ENCODE results near the gene METTL16. TPM values are rescaled to one million over a fixed set of nuclear protein-coding genes. Genes with fewer than 3 reads are reported as not detected.

The METTL16 gene
- total RNA-seq (2022) (27.8 and 28.6 TPM in 2 replicates), Bru-seq, nascent RNA (percentile 66 among the genes with signal in this experiment), BruChase-seq, experiment 1, labeled RNA remaining after a 6-hour chase (percentile 62 among the genes with signal in this experiment), BruChase-seq, experiment 2, labeled RNA remaining after a 2-hour chase (percentile 64 among the genes with signal in this experiment)
- long read RNA-seq, partial matches to known transcripts, result 1 of 6 reads
- long read RNA-seq, other reads (novel, unspliced or antisense), result 5 of 6 reads

GRCh38 chr17:2511462-2512369 lies at the start of gene METTL16:
TSS of gene METTL16 (minus strand) at chr17:2511888. CDS start at chr17:2502331, 9,557 bp downstream.
- Mint-ChIP-seq H3K27me3 (ENCODE audit: unreplicated experiment) (no peaks in the 10 kb centered on the region), H3K36me3 (ENCODE audit: insufficient read depth, unreplicated experiment) (peaks cover 9% of the 10 kb centered on the region), H3K27ac (ENCODE audit: unreplicated experiment) (no peak within 1 kb of the TSS), H3K4me1 (ENCODE audit: low read depth, unreplicated experiment) (peaks cover 13% of the 10 kb centered on the region), H3K4me3 (ENCODE audit: low read depth, unreplicated experiment) (no peak within 1 kb of the TSS), H3K9me3 (ENCODE audit: low read depth, unreplicated experiment) (no peaks in the 10 kb centered on the region)
- BruUV-seq (replicated peaks), result TSS peak; percentile 76
- TF ChIP-seq CTCF (IDR thresholded peaks at IDR 0.05; ENCODE audit: unreplicated experiment), result no peak
- intact Hi-C loops (cut with micrococcal nuclease; ENCODE audit: unreplicated experiment), result loop anchor here (10.0 kb wide), 1 partner anchor 53 kb away; no protein-coding TSS in a partner anchor
- CTCF ChIA-PET, result no interaction called here
- peak; percentile 93 for DNase-seq

GRCh38 chr17:2560658-2561057 lies 49.0 kb upstream of the METTL16 start:
- no peak for TF ChIP-seq CTCF (IDR thresholded peaks at IDR 0.05; ENCODE audit: unreplicated experiment)
- Mint-ChIP-seq H3K9me3 (ENCODE audit: low read depth, unreplicated experiment) (peaks cover 3% of the 10 kb centered on the region), H3K4me1 (ENCODE audit: low read depth, unreplicated experiment) (peaks cover 8% of the 10 kb centered on the region), H3K4me3 (ENCODE audit: low read depth, unreplicated experiment) (no peak overlapping the region), H3K27ac (ENCODE audit: unreplicated experiment) (no peak overlapping the region), H3K36me3 (ENCODE audit: insufficient read depth, unreplicated experiment) (peaks cover 8% of the 10 kb centered on the region), H3K27me3 (ENCODE audit: unreplicated experiment) (no peaks in the 10 kb centered on the region)
- no peak for DNase-seq
- intact Hi-C loops (cut with micrococcal nuclease; ENCODE audit: unreplicated experiment), result loop anchor here (10.0 kb wide), 1 partner anchor 46 kb away; the partner anchor contains the start of gene METTL16
- CTCF ChIA-PET, result no interaction called here
- BruUV-seq (replicated peaks), result no TSS peak

DNA sequence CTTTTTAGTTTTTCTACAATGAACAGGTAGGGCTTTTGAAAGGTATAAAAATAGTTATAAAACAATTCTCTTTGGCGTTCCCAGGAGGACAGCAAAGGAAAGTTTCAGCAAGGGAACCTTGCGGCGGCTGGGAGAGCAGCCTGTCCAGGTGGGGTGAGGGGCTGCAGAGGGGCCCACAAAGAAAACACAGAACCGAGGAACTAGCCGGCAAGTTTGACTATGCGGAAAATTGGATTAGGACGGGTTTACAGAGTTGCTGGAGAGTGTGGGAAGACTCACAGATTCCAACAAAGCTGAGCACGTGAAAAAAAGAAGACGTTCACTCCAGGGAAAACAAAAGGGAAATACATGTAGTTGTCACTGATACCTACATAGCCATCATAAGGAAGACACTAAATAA lies 40.2 kb upstream of the METTL16 start:
- no peak overlapping the region for H3K4me3 Mint-ChIP-seq (ENCODE audit: low read depth, unreplicated experiment)
- CTCF ChIA-PET, result no interaction called here
- H3K27me3 Mint-ChIP-seq (ENCODE audit: unreplicated experiment), result no peaks in the 10 kb centered on the region
- intact Hi-C loops (cut with micrococcal nuclease; ENCODE audit: unreplicated experiment), result no loop called here
- BruUV-seq (replicated peaks), result no TSS peak
- no peak for DNase-seq
- TF ChIP-seq CTCF (IDR thresholded peaks at IDR 0.05; ENCODE audit: unreplicated experiment), result no peak
- no peaks in the 10 kb centered on the region for H3K36me3 Mint-ChIP-seq (ENCODE audit: insufficient read depth, unreplicated experiment)
- H3K9me3 Mint-ChIP-seq (ENCODE audit: low read depth, unreplicated experiment), result no peaks in the 10 kb centered on the region
- H3K4me1 Mint-ChIP-seq (ENCODE audit: low read depth, unreplicated experiment), result no peaks in the 10 kb centered on the region
- H3K27ac Mint-ChIP-seq (ENCODE audit: unreplicated experiment), result no peak overlapping the region

DNA sequence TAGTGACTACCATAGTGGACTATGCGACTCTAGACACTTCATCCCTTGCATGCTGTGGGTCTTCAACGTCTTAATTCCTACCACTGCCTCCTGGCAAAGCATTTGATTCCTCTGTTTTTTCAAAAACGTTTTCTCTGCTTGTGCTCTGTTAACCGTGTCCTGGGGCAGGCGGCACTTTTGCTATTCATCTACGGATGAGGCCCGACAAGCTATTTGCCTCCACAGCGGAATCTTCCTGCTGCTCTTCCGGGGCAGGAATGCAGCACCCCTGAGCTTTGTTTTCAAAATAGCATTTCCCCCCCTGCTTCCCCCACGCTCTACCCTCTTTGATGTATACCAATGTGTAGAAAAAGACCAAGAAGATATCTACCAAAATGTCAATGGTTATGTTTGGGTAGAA lies 39.8 kb upstream of the METTL16 start:
- TF ChIP-seq CTCF (IDR thresholded peaks at IDR 0.05; ENCODE audit: unreplicated experiment), result no peak
- no peak for DNase-seq
- intact Hi-C loops (cut with micrococcal nuclease; ENCODE audit: unreplicated experiment), result no loop called here
- CTCF ChIA-PET, result no interaction called here
- no peaks in the 10 kb centered on the region for H3K4me1 Mint-ChIP-seq (ENCODE audit: low read depth, unreplicated experiment)
- BruUV-seq (replicated peaks), result no TSS peak
- H3K36me3 Mint-ChIP-seq (ENCODE audit: insufficient read depth, unreplicated experiment), result no peaks in the 10 kb centered on the region
- no peak overlapping the region for H3K27ac Mint-ChIP-seq (ENCODE audit: unreplicated experiment)
- no peak overlapping the region for H3K4me3 Mint-ChIP-seq (ENCODE audit: low read depth, unreplicated experiment)
- no peaks in the 10 kb centered on the region for H3K9me3 Mint-ChIP-seq (ENCODE audit: low read depth, unreplicated experiment)
- H3K27me3 Mint-ChIP-seq (ENCODE audit: unreplicated experiment), result no peaks in the 10 kb centered on the region
